ENCODE results near the gene CPHXL2.

Gene CPHXL2

GRCh38 chr16:75676909-75677308, at the start of gene CPHXL2:
Gene CPHXL2, minus strand, starts transcription at chr16:75677009. Its CDS starts 10 bp downstream, at chr16:75676999.
- no peak for DNase-seq (ENCODE audit: low read depth in 2 of 3, low spot score in 2 of 3)

DNA sequence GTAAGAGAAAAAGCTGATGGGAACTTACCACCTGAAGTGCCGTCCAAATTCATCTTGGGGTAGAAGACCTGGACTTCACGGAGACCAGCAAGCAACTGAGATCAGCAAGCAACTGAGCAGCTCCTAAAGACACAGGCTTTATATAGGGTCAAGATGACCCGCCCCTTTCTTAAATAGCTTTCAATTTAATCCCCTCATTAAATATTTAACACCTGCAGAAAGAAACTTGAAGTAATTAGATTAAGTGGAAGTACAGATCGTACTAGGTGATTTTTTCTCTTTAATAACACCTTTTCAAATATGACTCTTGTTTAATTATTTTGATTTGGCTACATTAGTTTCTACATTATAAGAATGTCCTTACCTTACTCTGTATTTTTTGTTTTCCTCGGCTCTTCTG, 49.6 kb upstream of the CPHXL2 start, which contains the start of gene CPHXL:
Gene CPHXL (minus strand): TSS at position 101 of the 400 bp plus-strand sequence. CDS start 48 bp downstream, at position 53.
- no peak for DNase-seq (ENCODE audit: low read depth in 2 of 3, low spot score in 2 of 3)

- DNase-seq (ENCODE audit: low read depth in 2 of 3, low spot score in 2 of 3), result no peak
Observed at GRCh38 chr16:75718452-75718851, 41.6 kb upstream of the CPHXL2 start.

- DNase-seq (ENCODE audit: low read depth in 2 of 3, low spot score in 2 of 3), result no peak
Observed at GRCh38 chr16:75714661-75715060, 37.9 kb upstream of the CPHXL2 start.

- DNase-seq (ENCODE audit: low read depth in 2 of 3, low spot score in 2 of 3), result no peak
Observed at GRCh38 chr16:75710344-75710743, 33.5 kb upstream of the CPHXL2 start.

DNA sequence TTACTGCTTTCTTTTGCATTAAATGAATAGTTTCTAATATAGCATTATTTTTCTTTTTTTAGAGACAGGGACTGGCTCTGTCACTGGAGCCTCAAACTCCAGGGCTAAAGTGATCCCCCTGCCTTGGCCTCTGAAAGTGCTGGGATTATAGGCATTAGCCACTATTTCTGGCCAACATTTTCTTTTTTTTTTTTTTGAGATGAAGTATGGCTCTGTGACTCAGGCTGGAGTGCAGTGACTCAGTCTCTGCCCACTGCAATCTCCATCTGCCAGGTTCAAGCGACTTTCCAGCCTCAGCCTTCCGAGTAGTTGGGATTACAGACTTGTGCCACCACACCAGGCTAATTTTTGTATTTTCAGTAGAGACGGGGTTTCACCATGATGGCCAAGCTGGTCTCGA, 26.5 kb upstream of the CPHXL2 start:
- DNase-seq (ENCODE audit: low read depth in 2 of 3, low spot score in 2 of 3), result no peak

GRCh38 chr16:75702242-75702641, 25.4 kb upstream of the CPHXL2 start:
- DNase-seq (ENCODE audit: low read depth in 2 of 3, low spot score in 2 of 3), result no peak

GRCh38 chr16:75701361-75701760, 24.6 kb upstream of the CPHXL2 start, which contains the start of gene DUXB:
Gene DUXB, minus strand, starts transcription at chr16:75701461. Its CDS starts 43 bp downstream, at chr16:75701418.
- no peak for DNase-seq (ENCODE audit: low read depth in 2 of 3, low spot score in 2 of 3)

- DNase-seq (ENCODE audit: low read depth in 2 of 3, low spot score in 2 of 3), result no peak
Observed at GRCh38 chr16:75697571-75697970, 20.8 kb upstream of the CPHXL2 start.

- DNase-seq (ENCODE audit: low read depth in 2 of 3, low spot score in 2 of 3), result no peak
Observed at GRCh38 chr16:75695708-75696107, 18.9 kb upstream of the CPHXL2 start.

DNA sequence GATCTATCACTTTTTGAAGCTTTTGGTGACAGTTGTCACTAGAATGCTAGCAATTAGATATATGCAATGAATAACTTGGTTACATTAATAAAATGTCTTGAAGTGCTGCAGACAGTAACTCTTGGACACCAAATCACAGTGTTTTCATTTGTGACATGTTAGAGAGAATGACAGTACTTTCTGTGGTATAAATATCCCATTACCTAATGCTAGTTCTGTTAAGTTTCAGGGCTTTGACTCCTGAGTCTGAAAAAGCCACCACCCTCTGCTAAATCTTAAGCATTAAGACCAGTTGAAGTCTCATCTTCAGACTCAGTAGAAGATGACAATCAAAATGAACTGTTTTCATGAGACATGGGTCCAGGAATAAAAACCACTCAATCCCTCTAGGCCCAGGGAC, 10.6 kb upstream of the CPHXL2 start:
- DNase-seq (ENCODE audit: low read depth in 2 of 3, low spot score in 2 of 3), result no peak

DNA sequence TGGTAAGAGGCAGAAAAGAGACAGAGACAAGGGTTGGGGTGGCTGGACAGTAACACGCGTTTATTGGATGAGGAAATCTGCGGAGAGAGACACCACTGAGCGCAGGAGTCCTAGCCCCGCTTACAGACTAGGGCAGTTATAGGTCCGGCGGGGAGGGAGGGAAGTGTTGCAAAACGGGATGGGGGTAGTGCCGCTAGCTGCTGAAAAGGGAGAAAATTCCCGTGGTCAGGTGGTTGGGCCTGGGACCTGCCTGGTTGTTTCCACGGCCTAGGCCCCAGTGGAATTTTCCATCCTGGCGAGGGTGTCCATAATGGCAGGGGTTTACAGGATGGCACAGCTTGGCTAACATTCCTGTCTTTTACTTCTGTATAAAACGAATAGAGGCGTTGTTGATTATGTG, 5.5 kb upstream of the CPHXL2 start:
- DNase-seq (ENCODE audit: low read depth in 2 of 3, low spot score in 2 of 3), result no peak

DNA sequence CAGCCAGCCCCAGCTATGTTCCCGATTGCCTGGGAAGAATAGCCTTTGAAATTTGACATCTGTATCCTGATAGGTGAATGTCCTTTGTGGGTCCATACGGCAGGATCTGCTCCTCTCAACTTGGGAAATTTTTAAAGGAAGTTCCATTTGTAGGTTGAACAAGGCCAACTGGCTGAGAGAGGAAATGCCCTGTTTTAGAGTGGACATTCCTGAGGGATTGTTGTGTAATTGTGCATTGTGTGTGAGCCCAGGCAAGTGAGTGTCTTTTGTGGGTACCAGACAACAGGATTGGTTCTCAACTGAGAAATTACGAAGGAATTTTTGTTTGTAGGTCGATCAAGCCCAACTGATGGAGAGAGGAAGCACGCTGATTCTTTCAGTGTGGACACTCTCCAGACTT, 2.6 kb upstream of the CPHXL2 start:
- no peak for DNase-seq (ENCODE audit: low read depth in 2 of 3, low spot score in 2 of 3)

GRCh38 chr16:75667503-75667902, 9.3 kb downstream of the CPHXL2 start:
- DNase-seq (ENCODE audit: low read depth in 2 of 3, low spot score in 2 of 3), result no peak

GRCh38 chr16:75660726-75661302, 16.0 kb downstream of the CPHXL2 start:
- DNase-seq (ENCODE audit: low read depth in 2 of 3, low spot score in 2 of 3), result no peak

DNA sequence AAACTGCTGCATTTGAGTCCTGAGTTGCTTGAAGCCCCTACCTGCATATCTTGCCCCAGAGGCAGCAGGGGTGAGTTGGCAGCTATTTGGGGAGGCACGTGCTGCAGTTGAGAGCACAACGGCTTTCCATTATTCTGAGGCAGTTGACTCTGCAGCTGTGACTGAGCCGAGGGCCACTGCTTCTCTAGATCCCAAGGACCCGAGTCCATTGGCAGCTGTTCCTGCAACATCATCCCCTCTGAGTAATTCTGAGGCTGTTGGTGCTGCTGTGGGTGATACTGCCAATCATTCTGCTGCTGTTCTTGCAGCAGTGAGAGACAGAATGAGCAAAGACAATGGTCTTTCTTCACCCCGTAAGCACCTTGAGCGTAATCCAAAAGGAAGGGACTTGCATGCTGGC, 16.5 kb downstream of the CPHXL2 start:
- no peak for DNase-seq (ENCODE audit: low read depth in 2 of 3, low spot score in 2 of 3)

- no peak for DNase-seq (ENCODE audit: low read depth in 2 of 3, low spot score in 2 of 3)
Observed at GRCh38 chr16:75658175-75658574, 18.6 kb downstream of the CPHXL2 start.

- no peak for DNase-seq (ENCODE audit: low read depth in 2 of 3, low spot score in 2 of 3)
Observed at GRCh38 chr16:75653922-75654321, 22.9 kb downstream of the CPHXL2 start.

DNA sequence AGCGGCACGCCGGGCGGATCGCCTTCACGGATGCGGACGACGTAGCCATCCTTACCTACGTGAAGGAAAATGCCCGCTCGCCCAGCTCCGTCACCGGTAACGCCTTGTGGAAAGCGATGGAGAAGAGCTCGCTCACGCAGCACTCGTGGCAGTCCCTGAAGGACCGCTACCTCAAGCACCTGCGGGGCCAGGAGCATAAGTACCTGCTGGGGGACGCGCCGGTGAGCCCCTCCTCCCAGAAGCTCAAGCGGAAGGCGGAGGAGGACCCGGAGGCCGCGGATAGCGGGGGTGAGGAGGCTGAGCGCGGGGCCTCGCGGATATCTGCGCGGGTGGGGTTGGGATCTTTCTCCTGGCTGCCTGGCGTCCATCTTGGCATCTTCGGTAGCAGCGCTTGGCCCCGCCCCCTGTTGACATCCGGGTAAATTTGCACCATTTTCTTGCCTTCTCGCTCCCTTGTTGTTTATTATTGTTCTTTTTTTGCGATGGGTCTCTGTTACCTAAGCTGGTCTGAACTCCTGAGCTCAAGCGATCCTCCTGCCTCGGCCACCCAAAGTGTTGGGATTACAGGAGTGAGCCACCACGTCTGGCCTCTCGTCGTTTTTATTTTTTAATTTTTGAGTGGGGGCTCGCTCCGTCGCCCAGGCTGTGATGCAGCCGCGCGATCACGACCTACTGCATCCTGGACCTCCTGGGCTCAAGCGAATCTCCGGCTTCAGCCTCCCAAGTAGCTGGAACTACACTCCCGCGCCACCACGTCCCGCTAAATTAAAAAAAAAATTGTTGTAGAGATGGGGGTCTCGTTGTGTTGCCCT, 28.3 kb downstream of the CPHXL2 start:
- peak; percentile 63 to 69 (median 68) for DNase-seq (ENCODE audit: low read depth in 2 of 3, low spot score in 2 of 3)

- DNase-seq (ENCODE audit: low read depth in 2 of 3, low spot score in 2 of 3), result peak; percentile 57 to 89 (median 76)
Observed at GRCh38 chr16:75647492-75648264, 29.1 kb downstream of the CPHXL2 start, which contains the start of the genes KARS1 and TERF2IP. Gene KARS1, minus strand, starts transcription at chr16:75647665. Its CDS starts 26 bp downstream, at chr16:75647639. Gene TERF2IP, plus strand, starts transcription at chr16:75647773. Its CDS starts 110 bp downstream, at chr16:75647883.

GRCh38 chr16:75647112-75647491, 29.7 kb downstream of the CPHXL2 start:
- no peak for DNase-seq (ENCODE audit: low read depth in 2 of 3, low spot score in 2 of 3)

All from activated CD8-positive, alpha-beta memory T cell treated with anti-CD3 and anti-CD28 coated beads for 48 hours (primary cell).